CD14-positive monocyte (primary cell): ENCODE data around the gene MUTYH. TPM values are rescaled to one million over a fixed set of nuclear protein-coding genes. Genes with fewer than 3 reads are reported as not detected.

Experiments used
- DNase-seq, 3 donors: peaks; one replicate each; pipeline ENCODE4 v3.0.0-alpha.2; 2011 to 2022
- H2AFZ ChIP-seq: 2 replicates; pipeline ENCODE4 v1.6.0; 2012; ENCODE audit warnings: mild to moderate bottlenecking, low read depth, low read length, inconsistent platforms; ENCODE audit not compliant: insufficient read depth, poor library complexity, severe bottlenecking
- H3K27ac ChIP-seq, 2 donors: 1 replicate in 1 of 2; 2 replicates in 1 of 2; pipeline ENCODE4 v1.5.1; 2012 to 2013; ENCODE audit warnings: low read length in 2 of 2, control low read depth in 1 of 2, inconsistent platforms in 1 of 2, low read depth in 1 of 2, mild to moderate bottlenecking in 1 of 2
- H3K27me3 ChIP-seq, 2 donors: one replicate each; pipeline versions ENCODE4 v1.6.0 to v1.6.1; 2011 to 2013; ENCODE audit warnings: low read length in 2 of 2; ENCODE audit not compliant: control insufficient read depth in 2 of 2, insufficient read depth in 2 of 2
- H3K36me3 ChIP-seq, 2 donors: replicated peaks in 1 of 2; 1 replicate in 1 of 2; 2 replicates in 1 of 2; pipeline versions ENCODE4 v1.5.1 to v1.6.1; 2012 to 2013; ENCODE audit warnings: low read length in 2 of 2, control low read depth in 1 of 2, inconsistent platforms in 1 of 2, mild to moderate bottlenecking in 1 of 2; ENCODE audit not compliant: insufficient read depth in 2 of 2, control insufficient read depth in 1 of 2
- H3K4me1 ChIP-seq, 2 donors: 1 replicate in 1 of 2; 2 replicates in 1 of 2; pipeline versions ENCODE4 v1.5.1 to v1.6.1; 2012 to 2013; ENCODE audit warnings: low read length in 2 of 2, control low read depth in 1 of 2, inconsistent platforms in 1 of 2, mild to moderate bottlenecking in 1 of 2, moderate library complexity in 1 of 2; ENCODE audit not compliant: insufficient read depth in 2 of 2, control insufficient read depth in 1 of 2
- H3K4me2 ChIP-seq: replicated peaks from 2 replicates; pipeline ENCODE3; 2012; ENCODE audit warnings: low read length, moderate library complexity, mild to moderate bottlenecking; ENCODE audit not compliant: poor library complexity, severe bottlenecking; ENCODE audit errors: extremely low read depth
- H3K4me3 ChIP-seq, 3 experiments: fragments of 200-600 bp in 1 of 3; sonication (generic) in 1 of 3; replicated peaks in 1 of 3; 1 replicate in 2 of 3; 2 replicates in 1 of 3; pipeline ENCODE4 v1.5.1; 2011 to 2013; ENCODE audit warnings: low read length in 3 of 3, mild to moderate bottlenecking in 3 of 3, control low read depth in 2 of 3, low read depth in 2 of 3, inconsistent platforms in 1 of 3, moderate library complexity in 1 of 3
- H3K79me2 ChIP-seq: 2 replicates; pipeline ENCODE4 v1.6.0; 2012; ENCODE audit warnings: mild to moderate bottlenecking, control low read depth, inconsistent platforms, low read length, moderate library complexity; ENCODE audit not compliant: insufficient read depth
- H3K9ac ChIP-seq: 2 replicates; pipeline ENCODE4 v1.6.0; 2017; ENCODE audit warnings: low read length, mild to moderate bottlenecking; ENCODE audit not compliant: insufficient read depth, poor library complexity, severe bottlenecking
- H3K9me3 ChIP-seq, 2 donors: replicated peaks in 1 of 2; 1 replicate in 1 of 2; 2 replicates in 1 of 2; pipeline versions ENCODE4 v1.5.1 to v1.6.1; 2012 to 2013; ENCODE audit warnings: low read length in 2 of 2, control low read depth in 1 of 2; ENCODE audit not compliant: control insufficient read depth in 1 of 2, insufficient read depth in 1 of 2
- H4K20me1 ChIP-seq: 2 replicates; pipeline ENCODE4 v1.6.0; 2012; ENCODE audit warnings: mild to moderate bottlenecking, low read length, control low read depth, moderate library complexity; ENCODE audit not compliant: insufficient read depth
- H3K27ac Mint-ChIP-seq, 7 donors: one replicate each; pipeline ENCODE4 v1.8.0; 2020; ENCODE audit warnings: mild to moderate bottlenecking in 7 of 7, mixed read lengths in 7 of 7, moderate library complexity in 6 of 7, inconsistent platforms in 2 of 7
- H3K27me3 Mint-ChIP-seq, 3 donors: one replicate each; pipeline ENCODE4 v1.8.0; 2021 to 2022; ENCODE audit warnings: low read depth in 3 of 3, mild to moderate bottlenecking in 3 of 3, mixed read lengths in 3 of 3, moderate library complexity in 3 of 3, inconsistent platforms in 1 of 3
- H3K36me3 Mint-ChIP-seq, 2 donors: one replicate each; pipeline ENCODE4 v1.8.0; 2020; ENCODE audit warnings: mixed read lengths in 2 of 2, inconsistent platforms in 1 of 2, mild to moderate bottlenecking in 1 of 2
- H3K4me1 Mint-ChIP-seq: one replicate; pipeline ENCODE4 v1.8.0; 2020; ENCODE audit warnings: mild to moderate bottlenecking, mixed read lengths
- H3K4me3 Mint-ChIP-seq, 2 donors: one replicate each; pipeline ENCODE4 v1.8.0; 2020; ENCODE audit warnings: mild to moderate bottlenecking in 2 of 2, mixed read lengths in 2 of 2, moderate library complexity in 1 of 2
- H3K9me3 Mint-ChIP-seq, 7 donors: one replicate each; pipeline ENCODE4 v1.8.0; 2020 to 2022; ENCODE audit warnings: mixed read lengths in 7 of 7, mild to moderate bottlenecking in 6 of 7, moderate library complexity in 6 of 7, inconsistent platforms in 2 of 7
- CTCF ChIP-seq: fragments of 200-600 bp; IDR thresholded peaks from one replicate; pipeline ENCODE4 v1.8.0; 2022; ENCODE audit warnings: antibody characterized with exemption, mild to moderate bottlenecking
- WGBS: methylation state at CpG from one replicate; pipeline ENCODE4 v1.1.5; 2013; ENCODE audit warnings: missing lambda C conversion rate; ENCODE audit not compliant: insufficient coverage; 5-methylcytosine and 5-hydroxymethylcytosine counted together
- intact Hi-C, 2 donors: fragments of 100-400 bp; cut with micrococcal nuclease; formaldehyde crosslinking; loops; one replicate each; pipeline versions ENCODE4 v1.15.0 to v1.15.1; 2023
- polyA plus RNA-seq, 3 donors: library from polyadenylated mRNA; depleted of rRNA in 1 of 3; unstranded in 2 of 3; stranded (reverse) in 1 of 3; fragments of 300-500 nt in 2 of 3; fragments of >200 nt in 1 of 3; fragmentation: Illumina TruSeq in 2 of 3; gene quantifications; 1 replicate in 2 of 3; 2 replicates in 1 of 3; pipeline ENCODE4 v1.2.3, GENCODE V29; 2012 to 2021

Gene MUTYH
- polyA plus RNA-seq, 3 donors, result 6.7 to 22.9 (median 8.1) TPM

GRCh38 chr1:45353685-45354084 is 13.4 kb upstream of the MUTYH start:
- DNase-seq, result no peak
- Histone ChIP-seq H3K27me3 (no peaks in the 10 kb centered on the region), H3K27ac (no peak overlapping the region), H3K36me3 (peaks cover 0 to 4% of the 10 kb centered on the region in 2 donors), H3K4me2 (no peak overlapping the region), H3K79me2 (no peaks in the 10 kb centered on the region), H3K9ac (no peak overlapping the region), H4K20me1 (no peaks in the 10 kb centered on the region), H3K4me3 (no peak overlapping the region), H3K9me3 (no peaks in the 10 kb centered on the region), H3K4me1 (no peaks in the 10 kb centered on the region), H2AFZ (no peak overlapping the region)
- Mint-ChIP-seq H3K4me1 (no peaks in the 10 kb centered on the region), H3K36me3 (peaks cover 4 to 9% of the 10 kb centered on the region in 2 donors), H3K27ac (no peak overlapping the region), H3K27me3 (no peaks in the 10 kb centered on the region), H3K4me3 (no peak overlapping the region), H3K9me3 (no peaks in the 10 kb centered on the region)
- TF ChIP-seq CTCF, result no peak
- intact Hi-C loops, result no loop called here
- WGBS, result no CpG with 5 or more reads among the region's 2 CpGs

- H3K27ac Mint-ChIP-seq, result no peak overlapping the region
- intact Hi-C loops, result no loop called here
- WGBS, result 100% methylated on average over 4 of the region's 5 CpGs
- H3K4me1 ChIP-seq, result no peaks in the 10 kb centered on the region
- H3K27me3 Mint-ChIP-seq, result no peaks in the 10 kb centered on the region
- H3K9ac ChIP-seq, result no peak overlapping the region
- H3K4me3 Mint-ChIP-seq, result no peak overlapping the region
- H3K4me1 Mint-ChIP-seq, result no peaks in the 10 kb centered on the region
- H3K4me2 ChIP-seq, result no peak overlapping the region
- H3K27ac ChIP-seq, result no peak overlapping the region
- H4K20me1 ChIP-seq, result no peaks in the 10 kb centered on the region
- no peaks in the 10 kb centered on the region for H3K9me3 Mint-ChIP-seq
- H3K9me3 ChIP-seq, result no peaks in the 10 kb centered on the region
- no peak overlapping the region for H3K4me3 ChIP-seq
- no peaks in the 10 kb centered on the region for H3K27me3 ChIP-seq
- DNase-seq, result no peak
- TF ChIP-seq CTCF, result no peak
- peaks cover 9 to 20% of the 10 kb centered on the region in 2 donors for H3K36me3 Mint-ChIP-seq
- H3K79me2 ChIP-seq, result no peaks in the 10 kb centered on the region
- no peak overlapping the region for H2AFZ ChIP-seq
- H3K36me3 ChIP-seq, result peaks cover 6 to 12% of the 10 kb centered on the region in 2 donors
These were observed 11.3 kb upstream of the MUTYH start for GRCh38 chr1:45351508-45351907.
